GM23338 (cell line): ENCODE results near the gene CCDC134.

Experiments
- CREB1 ChIP-seq: fragments of 250-450 bp; sonication (Bioruptor Pico); IDR thresholded peaks from 2 replicates; pipeline ENCODE4 v1.5.0; 2020; ENCODE audit warnings: low read depth, mild to moderate bottlenecking, moderate library complexity
- CTCF ChIP-seq, 2 experiments: fragments of 200-600 bp in 1 of 2; sonication (generic) in 1 of 2; conservative IDR thresholded peaks; 2 replicates each; pipeline versions ENCODE4 v1.5.1 to v1.6.1; 2016 to 2017; ENCODE audit warnings: antibody characterized with exemption in 2 of 2, low read depth in 2 of 2, mild to moderate bottlenecking in 2 of 2, moderate library complexity in 1 of 2
- EZH2 ChIP-seq: fragments of 200-600 bp; sonication (generic); IDR thresholded peaks from one replicate; pipeline ENCODE4 v1.8.0; 2017; ENCODE audit warnings: antibody characterized with exemption, mild to moderate bottlenecking, low read depth; ENCODE audit not compliant: unreplicated experiment
- EZH2phosphoT487 ChIP-seq: fragments of 200-600 bp; sonication (generic); IDR thresholded peaks from one replicate; pipeline ENCODE4 v1.8.1; 2018; ENCODE audit warnings: antibody characterized with exemption; ENCODE audit not compliant: unreplicated experiment
- JUNB ChIP-seq: IDR thresholded peaks from one replicate; pipeline ENCODE4 v1.6.1; 2016; ENCODE audit warnings: antibody characterized with exemption; ENCODE audit not compliant: unreplicated experiment
- NANOG ChIP-seq: IDR thresholded peaks from 2 replicates; pipeline ENCODE4 v1.6.1; 2016; ENCODE audit warnings: antibody characterized with exemption, borderline replicate concordance
- POLR2AphosphoS5 ChIP-seq: IDR thresholded peaks from 2 replicates; pipeline ENCODE4 v1.6.1; 2016; ENCODE audit warnings: antibody characterized with exemption, low read depth
- REST ChIP-seq: IDR thresholded peaks from one replicate; pipeline ENCODE4 v1.6.1; 2018; ENCODE audit warnings: antibody characterized with exemption; ENCODE audit not compliant: unreplicated experiment
- STAT1 ChIP-seq: IDR thresholded peaks from one replicate; pipeline ENCODE4 v1.6.1; 2016; ENCODE audit warnings: antibody characterized with exemption; ENCODE audit not compliant: unreplicated experiment
- ZNF331 ChIP-seq: fragments of 250-450 bp; sonication (Bioruptor Pico); IDR thresholded peaks from 2 replicates; pipeline ENCODE4 v1.5.0; 2020; ENCODE audit warnings: low read depth, mild to moderate bottlenecking, moderate library complexity

GRCh38 chr22:41775976-41776375, 24.5 kb upstream of the CCDC134 start:
- no peak for TF ChIP-seq CTCF (conservative IDR thresholded peaks at IDR 0.05; ENCODE audit: low read depth in 2 of 2)
- no peak for TF ChIP-seq STAT1
- no peak for TF ChIP-seq EZH2
- no peak for TF ChIP-seq REST
- no peak for TF ChIP-seq EZH2phosphoT487
- no peak for TF ChIP-seq POLR2AphosphoS5
- TF ChIP-seq CREB1 (CRISPR knock-in tag), result no peak
- no peak for TF ChIP-seq NANOG
- TF ChIP-seq JUNB, result no peak
- no peak for TF ChIP-seq ZNF331 (CRISPR knock-in tag)
